Kidney capillary endothelial cell (primary cell): ENCODE data around the gene CETP.
A peak's percentile ranks its signal among the peaks of the same experiment; 100 is the strongest.

Experiments used
- DNase-seq: peaks from one replicate; pipeline ENCODE4 v3.0.0-alpha.2; 2018; ENCODE audit warnings: low spot score

CETP gene, protein sequence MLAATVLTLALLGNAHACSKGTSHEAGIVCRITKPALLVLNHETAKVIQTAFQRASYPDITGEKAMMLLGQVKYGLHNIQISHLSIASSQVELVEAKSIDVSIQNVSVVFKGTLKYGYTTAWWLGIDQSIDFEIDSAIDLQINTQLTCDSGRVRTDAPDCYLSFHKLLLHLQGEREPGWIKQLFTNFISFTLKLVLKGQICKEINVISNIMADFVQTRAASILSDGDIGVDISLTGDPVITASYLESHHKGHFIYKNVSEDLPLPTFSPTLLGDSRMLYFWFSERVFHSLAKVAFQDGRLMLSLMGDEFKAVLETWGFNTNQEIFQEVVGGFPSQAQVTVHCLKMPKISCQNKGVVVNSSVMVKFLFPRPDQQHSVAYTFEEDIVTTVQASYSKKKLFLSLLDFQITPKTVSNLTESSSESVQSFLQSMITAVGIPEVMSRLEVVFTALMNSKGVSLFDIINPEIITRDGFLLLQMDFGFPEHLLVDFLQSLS

GRCh38 chr16:56961851-56962281 lies at the start of gene CETP:
Gene CETP, plus strand, starts transcription at chr16:56961950. Its CDS starts 30 bp downstream, at chr16:56961980.
- DNase-seq: no peak

DNA sequence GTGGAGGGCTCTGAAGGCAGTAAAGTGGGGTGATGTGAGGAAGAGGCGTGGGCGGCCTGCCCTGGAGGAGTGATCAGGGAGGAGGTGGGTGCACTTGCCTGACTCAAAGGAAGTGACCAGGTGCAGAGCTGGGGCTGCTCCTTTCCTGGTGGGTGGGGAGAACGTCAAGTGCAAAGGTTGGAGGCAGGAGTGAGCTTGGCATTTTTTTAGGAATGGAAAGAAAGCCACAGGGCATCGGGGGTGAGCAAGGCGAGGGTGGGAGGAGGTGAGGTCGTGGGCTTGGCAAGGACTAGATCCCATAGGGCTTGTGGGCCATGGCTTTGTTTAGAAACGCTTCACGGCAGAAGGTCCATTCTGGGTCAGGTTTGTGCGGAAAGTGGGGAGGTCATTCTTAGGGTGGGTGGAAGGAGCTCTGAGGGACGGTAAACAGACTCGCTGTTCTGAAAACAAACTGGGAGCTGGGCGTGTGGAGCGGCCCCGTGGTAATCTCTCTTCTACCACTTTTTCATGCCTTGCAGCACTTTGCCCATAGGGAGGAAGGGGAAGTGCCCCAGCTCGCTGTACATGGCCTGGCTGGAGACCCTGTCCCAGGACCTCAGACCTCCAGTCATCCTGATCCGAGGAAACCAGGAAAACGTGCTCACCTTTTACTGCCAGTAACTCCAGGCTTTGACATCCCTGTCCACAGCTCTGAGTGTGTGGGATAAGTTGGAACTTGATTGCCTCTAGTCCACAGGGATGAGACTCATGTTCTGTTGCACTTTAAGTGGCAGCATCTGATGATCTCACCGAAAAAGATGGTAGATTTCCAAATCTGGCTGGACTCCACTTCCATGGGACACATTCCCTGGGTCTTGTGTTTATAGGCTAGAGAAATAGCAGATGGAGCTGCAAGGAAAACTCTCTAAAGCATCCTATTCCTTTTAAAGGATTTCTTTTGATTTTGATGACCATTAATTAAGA lies 48.7 kb upstream of the CETP start:
- DNase-seq: no peak

DNA sequence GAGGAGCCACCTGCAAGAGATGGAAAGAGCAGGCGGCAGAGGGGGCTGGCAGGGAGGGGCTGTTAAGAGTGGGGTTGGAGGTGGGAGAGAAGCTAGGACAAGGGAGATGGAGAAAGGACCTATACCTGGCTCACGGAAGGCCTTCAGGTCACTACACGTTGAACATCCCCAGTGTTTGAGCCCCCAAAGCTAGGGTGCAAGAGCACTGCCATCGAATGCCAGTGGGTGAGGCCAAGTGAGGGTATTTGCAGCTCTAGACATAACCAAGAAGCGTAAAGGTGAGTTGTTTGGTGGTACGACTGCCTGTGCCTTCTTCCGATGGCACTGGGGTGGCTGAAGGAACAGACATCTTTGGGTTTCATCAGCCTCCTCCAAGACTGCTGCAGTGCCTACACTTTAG lies 46.9 kb upstream of the CETP start:
- no peak for DNase-seq

- DNase-seq: no peak
Measured at GRCh38 chr16:56915336-56916119, 46.2 kb upstream of the CETP start.

GRCh38 chr16:56916571-56917403 lies 45.0 kb upstream of the CETP start:
- no peak for DNase-seq

- no peak for DNase-seq
Measured at GRCh38 chr16:56918467-56919012, 43.2 kb upstream of the CETP start.

DNA sequence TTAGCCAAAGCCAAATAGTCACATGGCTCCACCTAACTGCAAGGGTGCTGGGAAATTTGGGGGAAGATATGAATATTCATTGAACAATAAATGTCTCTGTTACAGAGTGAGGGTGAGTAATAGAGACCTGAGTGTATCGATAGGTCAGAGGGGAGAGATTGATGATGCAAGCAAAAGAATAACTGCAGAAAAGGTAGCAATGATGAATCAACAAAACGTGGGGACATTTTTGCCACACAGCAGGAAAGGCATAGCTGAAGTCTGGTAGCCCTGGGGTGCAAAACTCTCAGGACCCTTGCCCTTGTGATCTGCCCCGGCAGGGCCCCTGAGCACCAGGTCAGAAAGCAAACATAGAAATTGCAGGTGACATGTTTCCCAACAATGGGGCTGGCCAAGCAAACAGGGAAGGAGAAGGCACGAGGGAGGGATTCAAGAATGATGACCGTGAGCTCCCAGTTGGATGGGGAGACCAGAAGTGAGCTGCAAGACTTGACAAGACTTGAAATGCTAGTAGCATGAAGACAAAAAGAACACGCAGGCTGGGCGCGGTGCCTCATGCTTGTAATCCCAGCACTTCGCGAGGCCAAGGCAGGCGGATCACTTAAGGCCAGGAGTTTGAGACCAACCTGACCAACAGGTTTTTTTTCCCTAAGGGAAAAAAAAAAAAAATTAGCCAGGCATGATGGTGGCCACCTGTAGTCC lies 42.5 kb upstream of the CETP start:
- DNase-seq: no peak

DNA sequence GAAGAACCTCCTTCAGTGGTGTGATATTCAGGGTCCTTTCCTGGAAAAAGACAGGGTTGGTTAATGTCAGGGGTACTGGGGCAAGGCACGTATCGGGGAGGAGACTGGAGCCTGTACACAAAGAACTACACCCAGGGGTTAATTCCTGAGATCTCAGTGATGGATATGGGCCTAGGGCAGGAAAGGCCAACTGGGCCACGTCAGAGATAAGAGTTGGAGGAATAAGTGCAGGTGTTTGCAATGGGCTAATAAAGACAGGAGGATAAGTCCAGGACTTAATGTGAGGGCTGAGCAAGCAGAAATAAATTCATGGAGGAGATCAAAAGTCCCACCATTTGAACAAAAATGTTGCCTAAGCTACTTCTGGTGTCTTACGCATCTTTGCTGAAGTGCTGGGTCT lies 40.2 kb upstream of the CETP start:
- no peak for DNase-seq

GRCh38 chr16:56923481-56924091 lies 38.2 kb upstream of the CETP start:
- no peak for DNase-seq

DNA sequence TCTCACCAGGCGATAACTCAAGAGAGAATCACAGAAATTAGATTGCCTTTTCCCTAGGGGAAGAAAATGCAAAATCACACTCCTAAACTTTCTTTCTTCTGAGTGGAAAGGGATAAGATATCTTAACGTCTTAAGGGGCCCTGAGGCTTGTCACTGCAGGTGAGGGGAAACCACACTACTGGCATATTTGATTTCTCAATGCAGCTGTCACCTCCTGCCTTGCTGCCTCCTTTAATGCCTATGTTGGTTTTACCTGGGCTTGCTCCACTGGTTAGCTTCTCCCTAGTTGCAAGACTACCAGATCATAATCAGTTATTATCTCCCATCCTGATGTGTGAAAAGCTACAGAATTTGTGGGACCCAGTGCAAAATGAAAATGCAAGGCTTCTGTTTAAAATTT lies 34.3 kb upstream of the CETP start:
- no peak for DNase-seq

DNA sequence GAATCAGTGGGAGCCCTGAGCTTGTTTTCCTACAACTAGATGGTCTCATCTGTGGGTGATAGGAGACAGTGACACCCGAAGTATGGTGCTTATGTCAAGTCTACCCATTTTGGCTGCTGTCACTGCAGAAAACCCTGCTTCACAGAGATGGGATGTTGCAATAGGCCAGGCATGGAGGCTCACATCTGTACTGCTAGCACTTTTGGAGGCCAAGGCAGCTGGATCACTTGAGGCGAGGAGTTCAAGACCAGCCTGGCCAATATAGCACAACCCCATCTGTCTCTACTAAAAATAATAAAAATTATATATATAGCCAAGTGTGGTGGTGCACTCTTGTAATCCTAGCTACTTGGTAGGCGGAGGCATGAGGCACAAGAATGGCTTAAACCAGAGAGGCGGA lies 32.1 kb upstream of the CETP start:
- no peak for DNase-seq

DNA sequence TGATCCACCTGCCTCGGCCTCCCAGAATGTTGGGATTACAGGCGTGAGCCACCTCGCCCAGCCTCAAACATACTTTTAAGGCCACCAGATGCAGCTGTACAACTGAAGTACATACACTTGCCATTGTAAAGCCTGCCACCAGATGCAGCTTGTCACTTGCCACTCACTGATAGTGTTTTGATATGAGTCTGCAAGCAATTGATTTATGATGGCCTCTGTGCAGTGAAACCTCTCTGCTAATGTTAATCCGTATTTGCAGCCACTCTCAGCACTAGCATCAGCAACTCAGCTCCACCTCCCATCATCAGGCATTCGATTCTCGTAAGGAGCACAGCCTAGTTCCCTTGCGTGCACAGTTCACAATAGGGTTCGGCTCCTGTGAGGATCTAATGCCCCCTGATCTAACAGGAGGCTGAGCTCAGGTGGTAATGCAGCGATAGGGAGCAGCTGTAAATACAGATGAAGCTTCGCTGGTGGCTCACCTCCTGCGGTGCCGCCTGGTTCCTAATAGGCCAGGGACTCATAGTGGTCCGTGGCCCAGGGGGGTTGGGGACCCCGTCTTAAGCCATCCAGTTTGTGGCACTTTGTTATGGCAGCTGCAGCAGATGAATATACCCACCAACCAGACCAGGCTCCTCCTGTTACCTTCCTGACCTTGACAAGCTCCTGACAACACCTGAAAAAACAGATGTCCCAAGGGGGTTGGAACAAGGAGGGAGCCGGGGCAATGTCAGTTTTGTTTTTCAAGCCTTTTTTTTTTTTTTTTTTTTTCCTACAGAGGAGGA lies 31.1 kb upstream of the CETP start:
- DNase-seq: no peak

DNA sequence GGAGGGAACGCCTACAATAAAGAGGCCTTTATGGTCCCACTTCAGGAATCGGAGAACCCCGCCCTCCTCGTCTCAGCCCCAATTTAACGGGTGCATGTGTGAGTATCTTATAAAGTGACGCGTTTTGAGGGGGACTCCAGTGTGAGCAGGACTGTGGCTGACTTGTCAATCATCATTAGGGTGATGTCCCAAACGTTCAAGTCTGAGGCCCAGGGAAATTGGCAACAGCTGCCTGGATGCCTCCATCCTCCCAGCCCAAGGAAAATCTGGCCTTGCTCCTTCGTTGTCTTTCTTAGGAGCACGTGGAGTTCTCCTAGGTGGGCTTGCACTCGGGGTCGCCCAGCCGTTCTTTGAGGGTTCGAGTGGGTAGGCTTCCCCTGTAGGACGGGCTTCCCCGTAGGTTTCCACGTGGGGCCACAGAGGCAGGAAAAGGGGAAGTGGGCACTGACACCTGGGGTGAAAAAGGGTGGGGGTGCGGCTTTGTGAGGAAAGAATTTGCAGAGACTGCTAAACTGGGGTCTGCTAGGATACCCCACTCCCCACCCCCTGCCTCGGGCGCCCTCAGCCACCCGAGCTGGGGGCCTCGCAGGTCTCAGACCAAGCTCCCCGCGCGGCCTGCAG lies 30.4 kb upstream of the CETP start:
- no peak for DNase-seq

DNA sequence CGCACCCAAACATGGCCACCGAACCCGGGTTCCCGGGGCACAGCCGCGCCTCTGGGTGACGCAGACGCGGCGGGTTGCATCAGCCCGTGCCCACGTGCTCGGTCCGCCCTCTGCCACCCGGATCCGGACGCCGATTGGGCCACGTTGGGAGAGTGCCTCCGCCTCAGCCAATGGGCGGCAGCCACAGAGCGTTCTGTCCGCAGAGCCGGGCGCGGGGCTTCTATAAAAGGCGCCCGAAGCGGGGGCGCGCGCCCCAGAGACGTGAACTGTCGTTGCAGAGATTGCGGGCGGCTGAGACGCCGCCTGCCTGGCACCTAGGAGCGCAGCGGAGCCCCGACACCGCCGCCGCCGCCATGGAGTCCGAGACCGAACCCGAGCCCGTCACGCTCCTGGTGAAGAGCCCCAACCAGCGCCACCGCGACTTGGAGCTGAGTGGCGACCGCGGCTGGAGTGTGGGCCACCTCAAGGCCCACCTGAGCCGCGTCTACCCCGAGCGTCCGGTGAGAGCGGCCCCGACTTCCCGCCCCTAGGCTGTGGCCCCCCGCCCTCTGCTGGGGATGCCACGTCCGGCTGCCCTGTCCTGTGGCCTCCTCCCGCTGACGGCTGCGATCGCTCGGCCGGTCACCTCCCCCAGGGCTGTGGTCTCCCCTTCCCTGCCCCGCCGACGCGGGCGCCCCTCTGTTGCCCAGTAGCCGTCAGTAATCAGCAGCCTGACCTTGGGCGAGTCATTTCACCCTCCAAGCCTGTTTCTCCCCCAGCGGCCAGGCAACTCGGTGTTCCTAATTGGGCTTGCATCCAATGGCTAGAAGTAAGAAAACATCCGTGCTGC lies 29.6 kb upstream of the CETP start, which contains the start of gene HERPUD1:
HERPUD1 (plus strand) TSS at position 251 of the 829 bp plus-strand sequence; CDS start at position 354, 103 bp downstream.
- peak; percentile 95 for DNase-seq

DNA sequence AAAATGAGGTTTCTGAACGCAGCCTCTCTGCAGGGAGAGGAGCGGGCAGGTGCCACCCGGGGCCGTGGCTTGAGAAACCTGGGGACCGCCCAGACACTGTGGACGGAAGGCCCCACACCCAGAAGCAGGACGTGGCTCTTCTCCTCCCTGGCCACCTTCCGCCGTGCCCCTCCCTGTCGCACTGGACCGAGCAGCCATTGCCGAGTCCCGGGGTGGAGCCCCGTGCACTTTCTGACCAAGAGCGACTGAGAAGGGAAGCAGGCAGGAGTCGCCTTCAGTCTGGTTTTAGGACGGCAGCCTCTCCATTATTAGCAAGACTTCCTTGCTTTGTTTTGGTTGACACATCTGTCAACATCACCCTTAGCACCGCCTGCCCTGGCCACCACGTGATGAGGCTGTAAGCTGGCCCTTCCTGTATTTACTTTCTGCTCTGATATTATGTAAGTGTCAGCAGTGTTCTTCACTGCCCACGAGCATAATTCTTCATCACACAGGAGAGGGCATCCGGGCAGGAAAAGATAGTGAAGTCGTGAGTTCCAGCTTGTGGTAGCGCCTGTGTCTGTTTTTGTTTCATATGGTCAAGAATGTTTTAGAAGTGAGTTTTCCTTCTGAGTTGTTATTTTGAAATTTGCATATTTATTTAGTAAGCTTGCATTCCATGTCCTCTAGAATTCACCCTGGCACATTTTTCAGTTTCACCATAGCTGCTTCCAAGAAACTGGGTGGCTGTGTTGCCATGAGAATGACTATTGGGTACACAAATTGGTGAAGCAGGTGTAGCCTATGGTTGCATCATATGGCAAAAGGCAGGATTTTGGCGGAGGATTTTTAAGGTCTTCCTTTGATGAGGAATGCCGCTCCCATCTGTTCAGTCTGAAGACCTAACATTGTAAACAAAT lies 28.8 kb upstream of the CETP start:
- peak; percentile 84 for DNase-seq
